ENCODE data around the gene NFX1.
"Not testable (repeated sequence)": the region's sequence is repeated elsewhere in the genome, so short reads cannot be mapped to it uniquely, and the experiment has no call there.

The NFX1 gene

GRCh38 chr9:33350310-33350709, 60.0 kb downstream of the NFX1 start:
- DNase-seq (ENCODE audit: low read depth, low spot score): no peak
- no peak overlapping the region for H3K27ac ChIP-seq

GRCh38 chr9:33351547-33351946, 61.2 kb downstream of the NFX1 start:
- no peak overlapping the region for H3K27ac ChIP-seq

GRCh38 chr9:33354651-33355211, 64.4 kb downstream of the NFX1 start:
- no peak overlapping the region for H3K27ac ChIP-seq
- DNase-seq (ENCODE audit: low read depth, low spot score): no peak

More at GRCh38 chr9:33351547-33351946, 61.2 kb downstream of the NFX1 start:
- no peak for DNase-seq (ENCODE audit: low read depth, low spot score)

- no peak overlapping the region for H3K27ac ChIP-seq
- no peak for DNase-seq (ENCODE audit: low read depth, low spot score)
Measured at GRCh38 chr9:33355933-33356332, 65.6 kb downstream of the NFX1 start.

GRCh38 chr9:33358641-33359040, 68.3 kb downstream of the NFX1 start:
- not testable (repeated sequence) for H3K27ac ChIP-seq; DNase-seq (ENCODE audit: low read depth, low spot score)

- DNase-seq (ENCODE audit: low read depth, low spot score): no peak
- H3K27ac ChIP-seq: no peak overlapping the region
Measured at GRCh38 chr9:33364127-33364526, 73.8 kb downstream of the NFX1 start.

GRCh38 chr9:33364814-33365213, 74.5 kb downstream of the NFX1 start:
- not testable (repeated sequence) for H3K27ac ChIP-seq; DNase-seq (ENCODE audit: low read depth, low spot score)

GRCh38 chr9:33366979-33367480, 76.7 kb downstream of the NFX1 start:
- DNase-seq (ENCODE audit: low read depth, low spot score): no peak
- H3K27ac ChIP-seq: no peak overlapping the region

GRCh38 chr9:33372900-33373299, 82.6 kb downstream of the NFX1 start:
- no peak for DNase-seq (ENCODE audit: low read depth, low spot score)
- H3K27ac ChIP-seq: no peak overlapping the region

GRCh38 chr9:33374190-33374589, 83.9 kb downstream of the NFX1 start:
- no peak for DNase-seq (ENCODE audit: low read depth, low spot score)
- H3K27ac ChIP-seq: no peak overlapping the region

- H3K27ac ChIP-seq: no peak overlapping the region
Measured at GRCh38 chr9:33374634-33375237, 84.4 kb downstream of the NFX1 start.

GRCh38 chr9:33375238-33375840, 85.0 kb downstream of the NFX1 start:
- DNase-seq (ENCODE audit: low read depth, low spot score): no peak
- no peak overlapping the region for H3K27ac ChIP-seq

More at GRCh38 chr9:33374634-33375237, 84.4 kb downstream of the NFX1 start:
- DNase-seq (ENCODE audit: low read depth, low spot score): peak; percentile 12

GRCh38 chr9:33375841-33376321, 85.6 kb downstream of the NFX1 start:
- H3K27ac ChIP-seq: no peak overlapping the region
- no peak for DNase-seq (ENCODE audit: low read depth, low spot score)

- DNase-seq (ENCODE audit: low read depth, low spot score): no peak
Measured at GRCh38 chr9:33377089-33377715, 86.9 kb downstream of the NFX1 start.

GRCh38 chr9:33378121-33378795, 87.9 kb downstream of the NFX1 start:
- DNase-seq (ENCODE audit: low read depth, low spot score): no peak

More at GRCh38 chr9:33377089-33377715, 86.9 kb downstream of the NFX1 start:
- no peak overlapping the region for H3K27ac ChIP-seq

GRCh38 chr9:33379666-33380389, 89.5 kb downstream of the NFX1 start:
- DNase-seq (ENCODE audit: low read depth, low spot score): no peak
- H3K27ac ChIP-seq: no peak overlapping the region

More at GRCh38 chr9:33378121-33378795, 87.9 kb downstream of the NFX1 start:
- no peak overlapping the region for H3K27ac ChIP-seq

- DNase-seq (ENCODE audit: low read depth, low spot score): no peak
- no peak overlapping the region for H3K27ac ChIP-seq
Measured at GRCh38 chr9:33380390-33381094, 90.2 kb downstream of the NFX1 start.

- no peak for DNase-seq (ENCODE audit: low read depth, low spot score)
- H3K27ac ChIP-seq: no peak overlapping the region
Measured at GRCh38 chr9:33381231-33381791, 91.0 kb downstream of the NFX1 start.

- not testable (repeated sequence) for DNase-seq (ENCODE audit: low read depth, low spot score); H3K27ac ChIP-seq
Measured at GRCh38 chr9:33382397-33382796, 92.1 kb downstream of the NFX1 start.

Data from epithelial cell of prostate (primary cell).